Uterus (tissue), 2 donors: ENCODE measurements around the gene PIGM.

Experiments used
- POLR2A ChIP-seq, 2 donors: fragments of 450-650 bp; IDR thresholded peaks; one replicate each; pipeline ENCODE4 v1.6.1; 2016; ENCODE audit warnings: antibody characterized with exemption in 2 of 2, mild to moderate bottlenecking in 1 of 2, moderate library complexity in 1 of 2
- TF ChIP-seq, protein P1 (sequence below), 4 experiments: fragments of 200-600 bp in 2 of 4; fragments of 450-650 bp in 2 of 4; sonication (generic) in 2 of 4; IDR thresholded peaks; one replicate each; pipeline ENCODE4 v1.5.1; 2016 to 2019; ENCODE audit warnings: antibody characterized with exemption in 4 of 4, mild to moderate bottlenecking in 2 of 4, moderate library complexity in 1 of 4

DNA sequence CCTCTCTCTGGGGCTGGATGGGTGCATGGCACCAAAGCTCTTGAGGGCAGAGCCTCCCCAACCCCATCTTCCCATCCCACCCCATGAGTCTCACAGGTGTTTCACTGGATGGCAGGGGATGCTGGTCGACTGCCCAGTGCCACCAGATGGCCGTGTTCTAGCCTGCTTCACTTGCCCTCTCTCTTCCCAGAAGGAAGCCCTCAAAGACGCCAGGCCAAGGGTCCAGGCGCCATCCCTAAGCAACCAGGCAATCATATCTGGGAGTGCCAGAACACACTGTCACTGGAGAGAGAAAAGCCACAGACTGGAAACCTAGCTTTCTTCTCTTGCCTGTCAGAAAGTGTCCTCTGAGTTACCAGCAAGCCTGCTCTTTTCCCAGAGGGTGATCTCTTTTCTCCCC, 26.7 kb downstream of the PIGM start:
- TF ChIP-seq, protein P1, sequence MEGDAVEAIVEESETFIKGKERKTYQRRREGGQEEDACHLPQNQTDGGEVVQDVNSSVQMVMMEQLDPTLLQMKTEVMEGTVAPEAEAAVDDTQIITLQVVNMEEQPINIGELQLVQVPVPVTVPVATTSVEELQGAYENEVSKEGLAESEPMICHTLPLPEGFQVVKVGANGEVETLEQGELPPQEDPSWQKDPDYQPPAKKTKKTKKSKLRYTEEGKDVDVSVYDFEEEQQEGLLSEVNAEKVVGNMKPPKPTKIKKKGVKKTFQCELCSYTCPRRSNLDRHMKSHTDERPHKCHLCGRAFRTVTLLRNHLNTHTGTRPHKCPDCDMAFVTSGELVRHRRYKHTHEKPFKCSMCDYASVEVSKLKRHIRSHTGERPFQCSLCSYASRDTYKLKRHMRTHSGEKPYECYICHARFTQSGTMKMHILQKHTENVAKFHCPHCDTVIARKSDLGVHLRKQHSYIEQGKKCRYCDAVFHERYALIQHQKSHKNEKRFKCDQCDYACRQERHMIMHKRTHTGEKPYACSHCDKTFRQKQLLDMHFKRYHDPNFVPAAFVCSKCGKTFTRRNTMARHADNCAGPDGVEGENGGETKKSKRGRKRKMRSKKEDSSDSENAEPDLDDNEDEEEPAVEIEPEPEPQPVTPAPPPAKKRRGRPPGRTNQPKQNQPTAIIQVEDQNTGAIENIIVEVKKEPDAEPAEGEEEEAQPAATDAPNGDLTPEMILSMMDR (IDR thresholded peaks at IDR 0.05): no peak
- TF ChIP-seq POLR2A (IDR thresholded peaks at IDR 0.05): no peak
